Memory B cell (primary cell): ENCODE data around the gene ANKRD12.
A peak's percentile ranks its signal among the peaks of the same experiment; 100 is the strongest.

Experiments used
- ATAC-seq: fragments of 150-1000 bp; cut with Tn5 transposase; 2 replicates; pipeline ENCODE4 v1.10.0; 2021; ENCODE audit warnings: low read depth, mild to moderate bottlenecking, moderate library complexity
- DNase-seq, 2 donors: peaks; one replicate each; pipeline ENCODE4 v3.0.0; 2022; ENCODE audit warnings: low spot score in 2 of 2
- H3K27ac Mint-ChIP-seq: one replicate; pipeline ENCODE4 v1.8.0; 2022; ENCODE audit warnings: mild to moderate bottlenecking, moderate library complexity, mixed read lengths
- H3K27me3 Mint-ChIP-seq: one replicate; pipeline ENCODE4 v1.8.0; 2022; ENCODE audit warnings: mixed read lengths
- H3K36me3 Mint-ChIP-seq: one replicate; pipeline ENCODE4 v1.8.0; 2022; ENCODE audit warnings: mild to moderate bottlenecking, mixed read lengths
- H3K4me1 Mint-ChIP-seq: one replicate; pipeline ENCODE4 v1.8.0; 2022; ENCODE audit warnings: mixed read lengths
- H3K4me3 Mint-ChIP-seq: one replicate; pipeline ENCODE4 v1.8.0; 2022; ENCODE audit warnings: mild to moderate bottlenecking, moderate library complexity, mixed read lengths
- H3K9me3 Mint-ChIP-seq: one replicate; pipeline ENCODE4 v1.8.0; 2022; ENCODE audit warnings: mixed read lengths

ANKRD12 gene

DNA sequence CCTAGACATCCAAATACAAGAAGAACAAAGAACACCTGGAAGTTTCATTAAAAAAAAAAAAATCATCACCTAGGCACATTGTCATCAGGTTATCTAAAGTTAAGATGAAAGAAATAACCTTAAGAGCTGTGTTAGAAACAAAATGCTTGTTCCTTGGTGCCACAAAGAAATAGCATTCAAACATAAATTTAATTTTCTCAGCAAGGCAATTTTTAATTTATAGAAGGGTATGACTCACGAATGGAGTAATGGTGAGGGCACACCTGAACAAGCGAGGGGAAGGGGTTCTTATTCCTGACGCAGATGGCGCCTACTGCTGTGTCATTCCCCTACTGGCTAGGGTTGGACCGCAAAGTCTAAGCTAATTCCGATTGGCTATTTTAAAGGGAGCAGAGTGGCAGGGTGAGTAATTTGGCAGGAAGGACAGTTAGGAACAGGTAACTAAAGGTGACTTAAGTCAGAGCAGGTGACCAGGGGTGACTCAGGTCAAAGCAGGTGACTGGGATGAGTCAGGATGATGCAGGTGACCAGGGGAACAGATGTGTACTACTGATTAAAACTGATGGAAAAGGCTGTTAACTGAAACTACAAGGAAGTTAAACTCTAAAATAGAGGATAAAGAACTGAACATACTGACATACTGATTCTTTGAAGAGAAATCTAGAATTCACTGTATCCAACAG lies 167.9 kb downstream of the ANKRD12 start:
- no peak overlapping the region for H3K27ac Mint-ChIP-seq
- H3K4me3 Mint-ChIP-seq, result no peak overlapping the region
- peaks cover 2% of the 10 kb centered on the region for H3K27me3 Mint-ChIP-seq
- H3K9me3 Mint-ChIP-seq, result peaks cover 18% of the 10 kb centered on the region
- DNase-seq, result no peak
- H3K36me3 Mint-ChIP-seq, result peaks cover 3% of the 10 kb centered on the region
- no peaks in the 10 kb centered on the region for H3K4me1 Mint-ChIP-seq
- ATAC-seq, result no peak

DNA sequence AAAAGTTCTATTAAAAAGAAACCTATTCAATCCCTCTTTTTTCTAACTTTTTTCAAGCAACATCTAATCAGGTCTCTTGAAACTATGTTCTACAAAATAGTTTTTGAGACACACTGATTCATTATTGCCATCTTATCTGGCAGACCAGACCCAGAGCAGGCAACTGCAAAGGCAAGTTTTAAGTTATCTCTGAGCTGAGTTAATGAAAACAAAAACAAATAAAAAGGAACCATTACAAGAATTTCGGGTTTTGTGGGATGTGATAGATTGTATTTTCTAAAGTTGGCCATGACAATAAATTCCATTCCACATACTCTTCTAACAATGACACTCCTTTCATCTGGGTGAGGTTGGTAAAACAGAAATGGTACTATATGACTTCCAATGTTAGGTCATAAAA lies 182.8 kb downstream of the ANKRD12 start:
- H3K4me3 Mint-ChIP-seq, result no peak overlapping the region
- H3K27ac Mint-ChIP-seq, result no peak overlapping the region
- DNase-seq (no peak), ATAC-seq (no peak)
- peaks cover 23% of the 10 kb centered on the region for H3K27me3 Mint-ChIP-seq
- H3K36me3 Mint-ChIP-seq, result peaks cover 6% of the 10 kb centered on the region
- peaks cover 7% of the 10 kb centered on the region for H3K9me3 Mint-ChIP-seq
- no peaks in the 10 kb centered on the region for H3K4me1 Mint-ChIP-seq

DNA sequence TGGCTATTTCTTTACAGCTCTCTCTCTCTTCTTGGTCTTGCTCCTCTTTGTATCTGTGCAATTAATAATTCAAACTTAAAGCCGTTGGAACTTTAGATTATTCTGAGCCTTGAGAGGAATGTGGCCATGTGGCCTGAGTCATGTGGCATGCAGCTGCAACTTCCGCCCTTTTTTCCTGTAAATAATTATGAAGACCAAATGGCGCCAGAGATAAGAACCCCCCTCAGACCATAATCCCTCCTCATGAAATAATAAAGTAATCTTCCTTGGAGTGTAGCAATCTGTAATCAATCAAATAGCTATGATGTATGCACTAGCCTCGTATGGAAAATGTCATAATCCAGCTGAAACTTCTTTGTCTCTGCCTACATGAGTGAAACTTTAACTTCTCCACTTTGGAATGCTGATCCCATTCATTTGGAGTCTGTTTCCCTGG lies 184.5 kb downstream of the ANKRD12 start:
- ATAC-seq, result no peak
- no peak overlapping the region for H3K4me3 Mint-ChIP-seq
- no peak for DNase-seq
- peaks cover 21% of the 10 kb centered on the region for H3K27me3 Mint-ChIP-seq
- H3K9me3 Mint-ChIP-seq, result peaks cover 6% of the 10 kb centered on the region
- H3K36me3 Mint-ChIP-seq, result peaks cover 4% of the 10 kb centered on the region
- H3K27ac Mint-ChIP-seq, result no peak overlapping the region
- H3K4me1 Mint-ChIP-seq, result no peaks in the 10 kb centered on the region

DNA sequence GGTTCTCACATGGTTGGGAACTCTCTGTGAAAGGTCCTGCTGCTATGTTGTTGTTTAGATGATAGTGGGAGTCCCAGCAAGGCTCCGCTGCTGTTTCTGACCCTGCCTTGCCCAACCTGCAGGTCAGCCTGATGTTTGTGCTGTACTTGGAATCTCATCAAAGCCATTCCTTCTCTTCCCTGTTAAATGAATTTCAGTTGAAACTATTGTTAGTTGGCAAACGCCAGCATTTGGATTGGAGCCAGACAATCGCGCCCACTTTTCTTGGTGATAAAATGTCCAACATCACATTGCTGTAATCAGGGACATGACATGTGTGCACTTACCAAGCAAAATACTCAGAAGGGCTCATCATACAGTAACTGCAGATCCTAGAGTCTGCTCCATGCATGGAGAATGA lies 185.2 kb downstream of the ANKRD12 start:
- H3K27me3 Mint-ChIP-seq, result peaks cover 23% of the 10 kb centered on the region
- no peaks in the 10 kb centered on the region for H3K4me1 Mint-ChIP-seq
- ATAC-seq (no peak), DNase-seq (no peak)
- peaks cover 4% of the 10 kb centered on the region for H3K36me3 Mint-ChIP-seq
- no peak overlapping the region for H3K4me3 Mint-ChIP-seq
- no peak overlapping the region for H3K27ac Mint-ChIP-seq
- peaks cover 6% of the 10 kb centered on the region for H3K9me3 Mint-ChIP-seq

DNA sequence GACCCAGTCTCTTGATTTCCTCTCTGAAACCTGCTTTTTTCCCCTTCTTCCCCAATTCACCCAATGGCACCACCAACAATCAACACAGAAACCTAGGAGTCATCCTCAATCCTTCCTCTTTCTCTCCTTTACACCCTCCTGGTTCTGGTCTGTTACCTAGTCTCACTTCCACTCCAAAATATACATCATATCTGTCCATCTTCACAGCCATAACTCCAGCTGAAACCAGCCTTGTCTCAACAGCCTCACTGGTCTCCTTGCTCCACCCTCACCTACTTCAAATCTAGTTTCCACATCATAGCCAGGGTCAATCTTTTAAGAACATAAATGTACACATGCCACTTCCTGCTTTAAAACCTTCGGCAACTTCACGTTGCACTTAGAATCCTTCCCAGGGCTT lies 186.2 kb downstream of the ANKRD12 start:
- Mint-ChIP-seq H3K4me1 (no peaks in the 10 kb centered on the region), H3K4me3 (no peak overlapping the region), H3K27me3 (peaks cover 23% of the 10 kb centered on the region), H3K27ac (no peak overlapping the region), H3K36me3 (peaks cover 4% of the 10 kb centered on the region), H3K9me3 (peaks cover 6% of the 10 kb centered on the region)
- ATAC-seq, result no peak
- no peak for DNase-seq

DNA sequence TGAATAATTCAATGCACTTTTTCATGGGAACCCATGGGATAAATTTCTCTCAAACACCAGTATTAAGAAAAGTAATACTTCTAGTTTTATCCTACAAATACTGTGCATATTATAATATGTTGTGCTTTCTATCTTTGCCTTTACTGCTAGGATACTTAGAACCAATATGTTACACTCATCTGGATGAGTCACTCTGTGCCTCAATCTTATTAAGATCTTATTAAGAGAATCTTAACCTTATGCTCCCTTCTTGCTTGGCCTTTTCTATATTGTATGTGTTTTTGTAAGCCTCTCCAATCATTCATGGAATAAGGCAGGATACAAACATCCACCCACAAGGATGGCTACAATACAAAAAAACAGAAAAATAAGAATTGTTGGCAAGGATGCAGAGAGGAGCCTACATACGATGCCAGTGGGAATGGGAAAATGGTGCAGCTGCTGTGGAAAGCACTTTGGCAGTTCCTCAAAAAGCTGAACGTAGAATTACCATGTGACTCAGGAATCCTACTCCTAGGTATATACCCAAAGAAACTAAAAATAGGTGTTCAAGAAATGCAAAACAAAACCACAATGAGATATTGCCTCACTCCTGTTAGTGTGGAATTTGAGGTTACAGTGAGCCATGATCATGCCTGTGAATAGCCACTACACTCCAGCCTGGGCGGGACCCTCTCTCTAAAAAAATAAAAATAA lies 187.3 kb downstream of the ANKRD12 start:
- DNase-seq (no peak), ATAC-seq (no peak)
- Mint-ChIP-seq H3K9me3 (peaks cover 10% of the 10 kb centered on the region), H3K4me1 (no peaks in the 10 kb centered on the region), H3K27me3 (peaks cover 20% of the 10 kb centered on the region), H3K4me3 (no peak overlapping the region), H3K27ac (no peak overlapping the region), H3K36me3 (peaks cover 4% of the 10 kb centered on the region)

DNA sequence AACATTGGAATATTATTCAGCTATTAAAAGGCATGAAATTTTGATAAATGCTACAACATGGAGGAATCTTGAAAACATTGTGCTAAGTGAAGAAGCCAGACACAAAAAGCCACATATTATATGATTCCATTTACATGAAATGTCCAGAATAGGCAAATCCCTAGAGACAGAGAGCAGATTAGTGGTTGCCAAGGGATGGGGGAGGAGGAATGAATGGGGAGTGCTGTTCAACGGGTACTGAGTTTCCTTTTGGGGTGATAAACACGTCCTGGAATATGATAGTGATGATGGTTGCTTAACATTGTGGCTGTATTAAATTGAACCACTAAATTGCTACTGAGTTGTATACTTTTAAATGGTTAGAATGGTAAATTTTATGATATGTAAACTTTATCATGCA lies 189.1 kb downstream of the ANKRD12 start:
- Mint-ChIP-seq H3K36me3 (peaks cover 2% of the 10 kb centered on the region), H3K27me3 (peaks cover 18% of the 10 kb centered on the region), H3K27ac (no peak overlapping the region), H3K9me3 (peaks cover 5% of the 10 kb centered on the region), H3K4me1 (no peaks in the 10 kb centered on the region), H3K4me3 (no peak overlapping the region)
- no peak for DNase-seq
- ATAC-seq, result no peak

DNA sequence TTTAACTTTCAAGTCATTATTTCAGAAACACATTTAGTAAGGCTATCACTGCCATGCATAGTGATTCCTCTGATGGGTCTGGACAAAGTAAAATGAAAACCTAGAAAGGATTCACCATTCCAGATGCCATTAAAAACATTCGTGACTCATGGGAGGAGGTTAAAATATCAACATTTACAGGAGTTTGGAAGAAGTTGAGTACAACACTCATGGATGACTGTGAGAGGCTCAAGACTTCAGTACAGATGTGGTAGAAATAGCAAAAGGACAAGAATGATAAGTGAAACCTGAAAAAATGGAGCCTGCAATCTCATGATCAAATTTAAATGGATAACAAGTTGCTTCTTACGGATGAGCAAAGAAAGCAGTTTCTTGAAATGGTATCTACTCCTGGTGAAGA lies 192.2 kb downstream of the ANKRD12 start:
- ATAC-seq (no peak), DNase-seq (no peak)
- H3K9me3 Mint-ChIP-seq, result peaks cover 5% of the 10 kb centered on the region
- no peak overlapping the region for H3K27ac Mint-ChIP-seq
- H3K27me3 Mint-ChIP-seq, result peaks cover 3% of the 10 kb centered on the region
- H3K4me3 Mint-ChIP-seq, result no peak overlapping the region
- peaks cover under 1% of the 10 kb centered on the region for H3K4me1 Mint-ChIP-seq
- no peaks in the 10 kb centered on the region for H3K36me3 Mint-ChIP-seq

DNA sequence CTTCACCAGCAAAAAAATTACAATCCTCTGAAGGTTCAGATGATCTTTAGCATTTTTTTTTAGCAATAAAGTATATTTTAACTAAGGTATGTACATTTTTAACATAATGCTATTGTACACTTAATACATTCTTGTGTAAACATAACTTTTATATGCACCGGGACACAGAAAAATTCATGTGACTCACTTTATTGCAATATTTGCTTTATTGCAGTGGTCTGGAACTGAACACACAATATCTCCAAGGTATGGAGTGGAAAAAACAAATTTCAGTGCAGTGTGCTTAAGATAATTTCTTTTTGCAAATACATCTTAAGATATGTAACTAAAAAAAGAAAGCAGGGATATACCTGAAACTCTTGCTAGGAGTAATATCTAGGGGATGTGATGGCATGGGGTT lies 192.9 kb downstream of the ANKRD12 start:
- H3K27me3 Mint-ChIP-seq, result peaks cover 3% of the 10 kb centered on the region
- H3K9me3 Mint-ChIP-seq, result peaks cover 6% of the 10 kb centered on the region
- H3K4me3 Mint-ChIP-seq, result no peak overlapping the region
- ATAC-seq (no peak), DNase-seq (no peak)
- H3K27ac Mint-ChIP-seq, result no peak overlapping the region
- peaks cover 6% of the 10 kb centered on the region for H3K4me1 Mint-ChIP-seq
- no peaks in the 10 kb centered on the region for H3K36me3 Mint-ChIP-seq

DNA sequence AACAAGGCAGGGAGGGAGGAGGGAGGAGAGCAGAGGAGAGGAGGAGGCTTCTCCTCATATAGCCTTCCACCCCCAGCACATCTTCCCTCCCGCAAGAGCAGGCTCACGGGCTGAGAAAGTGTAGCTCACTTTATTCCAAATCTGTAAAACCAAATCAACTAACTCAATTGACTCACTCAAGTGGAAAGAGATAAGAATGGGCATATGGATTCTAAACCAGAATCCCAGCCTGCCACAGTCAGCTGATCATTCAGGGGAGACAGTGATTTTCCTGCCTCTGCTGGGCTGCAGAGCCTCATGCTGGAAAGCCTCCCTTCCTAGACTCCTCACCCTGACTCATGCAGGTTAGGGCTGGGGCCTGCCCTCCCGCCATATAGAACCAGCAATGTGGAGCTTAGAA lies 193.8 kb downstream of the ANKRD12 start:
- no peak overlapping the region for H3K27ac Mint-ChIP-seq
- DNase-seq (no peak), ATAC-seq (no peak)
- H3K27me3 Mint-ChIP-seq, result peaks cover 3% of the 10 kb centered on the region
- peaks cover 6% of the 10 kb centered on the region for H3K9me3 Mint-ChIP-seq
- no peak overlapping the region for H3K4me3 Mint-ChIP-seq
- H3K36me3 Mint-ChIP-seq, result no peaks in the 10 kb centered on the region
- H3K4me1 Mint-ChIP-seq, result peaks cover 9% of the 10 kb centered on the region

DNA sequence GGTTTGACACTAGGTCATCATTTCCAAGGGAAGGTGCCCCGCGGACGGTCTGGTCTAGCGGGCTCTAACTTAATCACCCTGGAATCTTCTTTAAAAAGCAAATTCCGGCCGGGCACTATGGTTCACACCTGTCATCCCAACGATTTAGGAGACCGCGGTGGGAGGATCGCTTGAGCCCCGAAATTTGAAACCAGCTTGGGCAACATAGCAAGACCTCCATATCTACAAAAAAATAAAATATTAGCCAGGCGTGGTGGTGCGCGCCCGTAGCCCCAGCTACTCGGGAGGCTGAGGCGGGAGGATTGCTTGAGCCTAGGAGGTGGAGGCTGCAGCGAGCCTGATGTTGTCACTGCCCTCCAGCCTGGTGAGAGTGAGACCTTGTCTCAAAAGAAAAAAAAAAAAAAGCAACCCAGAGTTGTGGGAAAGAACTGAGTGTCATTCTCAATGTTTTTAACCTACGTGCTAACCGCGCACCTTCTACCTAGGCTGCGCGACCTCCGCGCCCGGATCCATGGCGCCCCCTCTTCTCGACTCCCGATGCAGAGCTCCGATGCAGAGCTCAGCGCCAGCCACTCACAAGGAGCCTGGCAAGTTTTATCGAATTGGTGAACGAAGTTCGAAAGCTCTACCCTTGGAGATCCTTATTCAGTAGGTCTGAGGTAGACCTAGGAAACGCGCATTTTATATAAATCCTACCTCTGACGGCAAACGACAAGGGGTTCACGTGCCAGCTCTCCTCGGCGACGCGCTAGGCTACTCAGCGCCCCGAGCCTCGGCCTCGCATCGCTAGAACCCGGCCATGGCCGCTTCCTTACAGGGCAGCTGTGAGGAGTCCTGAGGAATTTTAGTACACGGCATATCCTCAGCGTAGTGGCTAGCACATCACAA lies 197.1 kb downstream of the ANKRD12 start:
- Mint-ChIP-seq H3K4me1 (peaks cover 10% of the 10 kb centered on the region), H3K9me3 (peaks cover 4% of the 10 kb centered on the region), H3K36me3 (no peaks in the 10 kb centered on the region), H3K27ac (peak overlapping the region; percentile 68), H3K27me3 (no peaks in the 10 kb centered on the region), H3K4me3 (peak overlapping the region; percentile 91)
- ATAC-seq (peak; percentile 24), DNase-seq (no peak)

DNA sequence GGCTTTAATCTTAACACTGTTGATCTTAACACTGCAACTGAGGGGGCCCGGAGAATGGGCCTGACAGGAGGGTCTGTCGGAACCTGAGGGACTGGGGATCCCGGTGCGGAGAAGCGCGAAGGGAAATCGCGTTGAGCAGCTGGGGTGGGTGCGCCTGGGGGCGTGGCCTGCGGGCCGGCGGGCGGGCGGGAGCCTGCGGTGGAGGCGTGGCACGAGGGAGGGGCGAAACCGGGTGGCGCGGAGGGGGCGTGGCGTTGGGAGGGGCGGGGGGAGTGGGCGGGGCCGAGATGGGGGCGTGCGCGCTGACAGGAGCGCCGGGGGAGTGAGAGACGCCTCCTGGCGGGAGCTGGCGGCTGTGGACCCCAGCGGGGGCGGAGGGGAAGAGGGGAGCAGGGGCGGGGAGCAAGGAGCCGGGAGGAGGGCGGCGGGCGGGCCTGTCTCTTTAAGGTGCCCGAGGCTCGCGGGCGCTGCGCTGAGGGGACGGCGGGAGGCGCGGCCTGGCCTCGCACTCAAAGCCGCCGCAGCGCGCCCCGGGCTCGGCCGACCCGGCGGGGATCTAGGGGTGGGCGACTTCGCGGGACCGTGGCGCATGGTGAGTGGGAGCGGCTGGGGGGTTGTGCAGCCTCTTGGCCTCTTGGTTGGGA lies 197.9 kb downstream of the ANKRD12 start, which contains the start of gene TWSG1:
Gene TWSG1 (plus strand): TSS at position 445 of the 644 bp plus-strand sequence. CDS start 2,457 bp downstream, outside the sequence.
- ATAC-seq (peak; percentile 82), DNase-seq (peak; percentile 83 to 88)
- Mint-ChIP-seq H3K9me3 (peaks cover 1% of the 10 kb centered on the region), H3K27ac (peak within 1 kb of the TSS; percentile 68), H3K4me3 (peak within 1 kb of the TSS; percentile 91), H3K27me3 (no peaks in the 10 kb centered on the region), H3K4me1 (peaks cover 10% of the 10 kb centered on the region), H3K36me3 (no peaks in the 10 kb centered on the region)

DNA sequence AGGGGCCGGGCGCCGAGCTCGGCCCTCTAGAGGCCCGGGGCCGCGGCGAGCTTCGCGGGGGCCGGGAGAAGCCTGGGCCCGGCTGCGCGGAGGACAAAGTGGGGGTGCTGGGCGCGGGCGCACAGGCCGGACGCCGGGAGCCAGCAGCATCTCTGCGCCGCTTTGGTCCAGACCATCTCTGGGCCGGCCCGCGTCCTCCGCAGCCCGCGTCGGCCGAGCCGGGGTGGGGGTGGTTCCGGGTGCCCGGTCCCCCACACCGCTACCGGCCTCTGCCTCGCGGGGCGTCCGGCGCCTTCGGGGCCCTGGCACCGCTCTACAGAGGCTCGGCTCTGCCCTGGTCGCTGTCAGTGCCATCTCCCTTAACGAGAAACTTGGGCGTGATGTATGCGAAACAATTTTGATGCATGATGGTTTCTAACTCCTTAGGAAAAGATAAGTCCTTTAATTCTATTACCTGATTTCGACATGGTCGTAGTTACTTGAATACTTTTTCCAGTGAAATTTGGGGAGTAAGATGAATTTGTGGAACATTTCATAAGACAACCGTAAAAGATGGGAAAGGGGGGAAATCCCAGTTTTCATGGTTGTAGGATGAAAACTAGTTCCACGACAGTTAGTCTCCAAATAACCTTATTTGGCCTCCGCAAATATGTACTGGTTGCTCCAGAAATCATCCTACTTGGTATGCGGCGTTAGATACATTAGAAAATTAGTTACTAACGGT lies 198.6 kb downstream of the ANKRD12 start:
- Mint-ChIP-seq H3K27me3 (no peaks in the 10 kb centered on the region), H3K4me1 (peaks cover 10% of the 10 kb centered on the region), H3K27ac (no peak overlapping the region), H3K36me3 (no peaks in the 10 kb centered on the region), H3K4me3 (peak overlapping the region; percentile 91), H3K9me3 (peaks cover 1% of the 10 kb centered on the region)
- ATAC-seq (peak; percentile 52), DNase-seq (peak in 1 of 2 donors; percentile 36)
